IMR-90 (cell line): ENCODE measurements around the gene RANGRF. TPM values are rescaled to one million over a fixed set of nuclear protein-coding genes. Genes with fewer than 3 reads are reported as not detected.

Source experiments
- ATAC-seq: fragments of 200-7000 bp; cut with Tn5 transposase; 2 replicates; pipeline ENCODE4 v1.9.1; 2020; ENCODE audit warnings: low read depth, mild to moderate bottlenecking, moderate library complexity
- BruUV-seq: library from RNA; stranded (reverse); fragments of 400-500 nt; replicated peaks from 2 replicates; lab custom pipeline; 2021; lab: Mats Ljungman, UMichigan
- CTCF ChIA-PET: fragments of 300-600 bp; formaldehyde crosslinking; extraction: SDS; loops from one replicate; lab custom pipeline; 2021; ENCODE audit warnings: antibody characterized with exemption; lab: Yijun Ruan, JAX
- POLR2A ChIA-PET: fragments of 300-600 bp; sonication (Branson Sonifier 250); formaldehyde crosslinking; loops from one replicate; lab custom pipeline; 2022; ENCODE audit warnings: antibody characterized with exemption; ENCODE audit not compliant: unreplicated experiment; lab: Charles Lee
- DNase-seq: peaks from one replicate; pipeline ENCODE4 v3.0.0; 2013
- H2AFZ ChIP-seq: replicated peaks from 2 replicates; pipeline ENCODE3; 2013; ENCODE audit warnings: low read length, mild to moderate bottlenecking; ENCODE audit not compliant: poor library complexity
- H2AK5ac ChIP-seq: 2 replicates; pipeline ENCODE4 v1.6.1; 2013; ENCODE audit warnings: low read depth, low read length, inconsistent platforms
- H2AK9ac ChIP-seq: replicated peaks from 2 replicates; pipeline ENCODE3; 2013; ENCODE audit warnings: mild to moderate bottlenecking, low read depth, low read length, moderate library complexity; ENCODE audit not compliant: poor library complexity
- H2BK120ac ChIP-seq: 2 replicates; pipeline ENCODE4 v1.6.1; 2013; ENCODE audit warnings: low read depth, low read length, inconsistent platforms
- H2BK15ac ChIP-seq: 3 replicates; pipeline ENCODE4 v1.6.1; 2013; ENCODE audit warnings: low read depth, low read length, inconsistent platforms
- H2BK20ac ChIP-seq: 2 replicates; pipeline ENCODE4 v1.6.1; 2013; ENCODE audit warnings: low read depth, mild to moderate bottlenecking, inconsistent platforms, low read length, moderate library complexity
- H2BK5ac ChIP-seq: 2 replicates; pipeline ENCODE4 v1.6.1; 2013; ENCODE audit warnings: mild to moderate bottlenecking, low read depth, low read length, inconsistent platforms; ENCODE audit not compliant: poor library complexity, severe bottlenecking
- H3K14ac ChIP-seq: replicated peaks from 2 replicates; pipeline ENCODE4 v1.6.1; 2013; ENCODE audit warnings: low read depth, low read length, inconsistent platforms
- H3K18ac ChIP-seq: 2 replicates; pipeline ENCODE4 v1.6.1; 2013; ENCODE audit warnings: low read depth, low read length, control low read depth
- H3K23ac ChIP-seq: 2 replicates; pipeline ENCODE4 v1.6.1; 2013; ENCODE audit warnings: low read depth, low read length, inconsistent platforms
- H3K27ac ChIP-seq: 2 replicates; pipeline ENCODE4 v1.5.1; 2013; ENCODE audit warnings: mild to moderate bottlenecking, control low read depth, low read length; ENCODE audit not compliant: insufficient read depth
- H3K27me3 ChIP-seq: 2 replicates; pipeline ENCODE4 v1.6.1; 2013; ENCODE audit warnings: low read length; ENCODE audit not compliant: control insufficient read depth, insufficient read depth
- H3K36me3 ChIP-seq: 2 replicates; pipeline ENCODE4 v1.6.1; 2013; ENCODE audit warnings: low read length, mixed read lengths; ENCODE audit not compliant: control insufficient read depth, insufficient read depth
- H3K4ac ChIP-seq: 2 replicates; pipeline ENCODE4 v1.6.1; 2013; ENCODE audit warnings: low read depth, low read length, inconsistent platforms
- H3K4me1 ChIP-seq: 2 replicates; pipeline ENCODE4 v1.6.1; 2013; ENCODE audit warnings: low read length, mixed read lengths; ENCODE audit not compliant: control insufficient read depth, insufficient read depth
- H3K4me2 ChIP-seq: 2 replicates; pipeline ENCODE4 v1.6.1; 2013; ENCODE audit warnings: low read depth, mild to moderate bottlenecking, control low read depth, low read length, moderate library complexity
- H3K4me3 ChIP-seq: 2 replicates; pipeline ENCODE4 v1.5.1; 2013; ENCODE audit warnings: low read depth, mild to moderate bottlenecking, control low read depth, low read length, moderate library complexity; ENCODE audit not compliant: insufficient read depth
- H3K56ac ChIP-seq: 2 replicates; pipeline ENCODE4 v1.6.1; 2013; ENCODE audit warnings: low read length, inconsistent platforms; ENCODE audit not compliant: insufficient read depth; ENCODE audit errors: extremely low read depth
- H3K79me1 ChIP-seq, 2 experiments: 2 replicates each; pipeline ENCODE4 v1.6.1; 2013; ENCODE audit warnings: low read length in 2 of 2, inconsistent platforms in 1 of 2, low read depth in 1 of 2
- H3K9ac ChIP-seq: 2 replicates; pipeline ENCODE4 v1.6.1; 2013; ENCODE audit warnings: low read depth, low read length, control low read depth
- H3K9me1 ChIP-seq: 2 replicates; pipeline ENCODE4 v1.6.1; 2013; ENCODE audit warnings: low read length, inconsistent platforms; ENCODE audit not compliant: insufficient read depth
- H3K9me3 ChIP-seq: 2 replicates; pipeline ENCODE4 v1.6.1; 2013; ENCODE audit warnings: low read length; ENCODE audit not compliant: control insufficient read depth, insufficient read depth
- H4K20me1 ChIP-seq: 2 replicates; pipeline ENCODE4 v1.6.1; 2013; ENCODE audit warnings: low read length, inconsistent platforms; ENCODE audit not compliant: insufficient read depth
- H4K5ac ChIP-seq: 2 replicates; pipeline ENCODE4 v1.6.1; 2013; ENCODE audit warnings: mild to moderate bottlenecking, low read depth, low read length, control low read depth
- H4K8ac ChIP-seq, 2 experiments: 2 replicates each; pipeline ENCODE4 v1.6.1; 2013; ENCODE audit warnings: low read depth in 2 of 2, low read length in 2 of 2, control low read depth in 1 of 2, inconsistent platforms in 1 of 2
- H4K91ac ChIP-seq: 2 replicates; pipeline ENCODE4 v1.6.1; 2013; ENCODE audit warnings: low read depth, low read length, inconsistent platforms; ENCODE audit not compliant: insufficient read depth
- BHLHE40 ChIP-seq: fragments of 150-350 bp; IDR thresholded peaks from 2 replicates; pipeline ENCODE4 v1.6.1; 2016; ENCODE audit warnings: mild to moderate bottlenecking, low read depth, low read length
- CEBPB ChIP-seq: IDR thresholded peaks from 2 replicates; pipeline ENCODE4 v1.6.1; 2012; ENCODE audit warnings: low read depth, low read length, improper control_type of control experiment
- CHD1 ChIP-seq: IDR thresholded peaks from 2 replicates; pipeline ENCODE4 v1.6.1; 2012; ENCODE audit warnings: low read depth, low read length, improper control_type of control experiment
- CTCF ChIP-seq: conservative IDR thresholded peaks from 2 replicates; pipeline ENCODE4 v1.5.1; 2012; ENCODE audit warnings: mild to moderate bottlenecking, low read depth, low read length, improper control_type of control experiment
- FOS ChIP-seq: fragments of 150-350 bp; IDR thresholded peaks from 2 replicates; pipeline ENCODE4 v1.6.1; 2016; ENCODE audit warnings: low read depth, low read length
- MAFK ChIP-seq: IDR thresholded peaks from 2 replicates; pipeline ENCODE4 v1.6.1; 2012; ENCODE audit warnings: low read depth, low read length, improper control_type of control experiment
- MAZ ChIP-seq: IDR thresholded peaks from 2 replicates; pipeline ENCODE4 v1.6.1; 2012; ENCODE audit warnings: low read depth, mild to moderate bottlenecking, low read length, improper control_type of control experiment, moderate library complexity, borderline replicate concordance
- MXI1 ChIP-seq: IDR thresholded peaks from 2 replicates; pipeline ENCODE4 v1.6.1; 2012; ENCODE audit warnings: low read depth, mild to moderate bottlenecking, low read length, moderate library complexity, borderline replicate concordance
- NFE2L2 ChIP-seq: fragments of 150-350 bp; IDR thresholded peaks from 2 replicates; pipeline ENCODE4 v1.6.1; 2016; ENCODE audit warnings: low read depth, mild to moderate bottlenecking, low read length
- POLR2A ChIP-seq: IDR thresholded peaks from 2 replicates; pipeline ENCODE4 v1.6.1; 2012; ENCODE audit warnings: mild to moderate bottlenecking, low read depth, low read length
- RAD21 ChIP-seq: IDR thresholded peaks from 2 replicates; pipeline ENCODE4 v1.6.1; 2012; ENCODE audit warnings: low read length, improper control_type of control experiment
- RCOR1 ChIP-seq: IDR thresholded peaks from 2 replicates; pipeline ENCODE4 v1.6.1; 2012; ENCODE audit warnings: mild to moderate bottlenecking, low read length, improper control_type of control experiment; ENCODE audit not compliant: insufficient replicate concordance
- RFX5 ChIP-seq: IDR thresholded peaks from 2 replicates; pipeline ENCODE4 v1.8.0; 2012; ENCODE audit warnings: low read depth, mild to moderate bottlenecking, low read length, moderate library complexity
- SMC3 ChIP-seq: fragments of 150-350 bp; IDR thresholded peaks from 2 replicates; pipeline ENCODE4 v1.6.1; 2016; ENCODE audit warnings: low read depth, mild to moderate bottlenecking, antibody characterized with exemption, low read length, moderate library complexity
- USF2 ChIP-seq: fragments of 150-350 bp; IDR thresholded peaks from 2 replicates; pipeline ENCODE4 v1.6.1; 2017; ENCODE audit warnings: mild to moderate bottlenecking, antibody characterized with exemption, low read length, low read depth
- WGBS, 2 experiments: methylation state at CpG; one replicate each; pipeline versions ENCODE4 v1.1.5 to v1.1.7; 2013; ENCODE audit warnings: missing lambda C conversion rate in 2 of 2; ENCODE audit not compliant: insufficient read length in 1 of 2; ENCODE audit errors: extremely low coverage in 2 of 2; 5-methylcytosine and 5-hydroxymethylcytosine counted together
- dilution Hi-C: fragments of 300-500 bp; cut with HindIII; formaldehyde crosslinking; loops from one replicate; pipeline ENCODE4 v1.14.3; 2018; ENCODE audit warnings: low sequenced_read_pairs; ENCODE audit not compliant: unreplicated experiment
- in situ Hi-C: fragments of 300-500 bp; cut with MboI; formaldehyde crosslinking; loops from 3 replicates; pipeline ENCODE4 v1.14.3; 2019; ENCODE audit warnings: low sequenced_read_pairs, inconsistent platforms, mixed read lengths
- intact Hi-C: fragments of 100-400 bp; cut with micrococcal nuclease; formaldehyde crosslinking; loops from 2 replicates; pipeline ENCODE4 v1.10.0; 2022
- polyA plus RNA-seq, 3 experiments: library from polyadenylated mRNA; depleted of rRNA; stranded (reverse); fragments of >200 nt; gene quantifications; 2 replicates each; pipeline ENCODE4 v1.2.3, GENCODE V29; 2012; ENCODE audit warnings: low replicate concordance in 1 of 3
- total RNA-seq: library from RNA; depleted of rRNA; stranded (reverse); fragments of >200 nt; gene quantifications from 2 replicates; pipeline ENCODE4 v1.2.3, GENCODE V29; 2012

RANGRF gene
- total and polyA plus RNA-seq, 2 of the 4 experiments (the other 2 are of a cell fraction), result 19.5 to 36.6 TPM

- Histone ChIP-seq H3K56ac (no peak overlapping the region), H3K4me3 (no peak overlapping the region), H2AK9ac (no peak overlapping the region), H3K18ac (no peak overlapping the region), H3K23ac (no peak overlapping the region), H3K27me3 (peaks cover 72% of the 10 kb centered on the region), H3K9ac (no peak overlapping the region), H3K4me2 (no peak overlapping the region), H3K14ac (no peak overlapping the region), H4K5ac (no peak overlapping the region), H2BK120ac (no peak overlapping the region), H3K79me1 (no peaks in the 10 kb centered on the region), H2BK15ac (no peak overlapping the region), H4K91ac (no peak overlapping the region), H4K8ac (no peak overlapping the region), H2AFZ (no peak overlapping the region), H4K20me1 (no peaks in the 10 kb centered on the region), H3K27ac (no peak overlapping the region), H2BK5ac (no peak overlapping the region), H2AK5ac (no peak overlapping the region), H3K4ac (no peak overlapping the region), H2BK20ac (no peak overlapping the region), H3K9me3 (no peaks in the 10 kb centered on the region), H3K9me1 (no peaks in the 10 kb centered on the region), H3K4me1 (no peaks in the 10 kb centered on the region; the same call in 1 of the 2 replicates), H3K36me3 (no peaks in the 10 kb centered on the region)
- BruUV-seq, result no TSS peak
- CTCF ChIA-PET, result no interaction called here
- ATAC-seq, result no peak
- dilution Hi-C loops (no loop called here), in situ Hi-C loops (loop anchor here (25.0 kb wide), 1 partner anchor 226 kb away; the partner anchor contains the start of gene ALOX12B), intact Hi-C loops (no loop called here)
- no peak for DNase-seq
- POLR2A ChIA-PET, result no interaction called here
- no CpG with 5 or more reads among the region's 16 CpGs for WGBS, 2 experiments
- no peak for TF ChIP-seq POLR2A
- no peak for TF ChIP-seq MAZ
- TF ChIP-seq FOS, result no peak
- TF ChIP-seq NFE2L2, result no peak
- no peak for TF ChIP-seq CTCF
- no peak for TF ChIP-seq MXI1
- TF ChIP-seq CHD1, result no peak
- TF ChIP-seq SMC3, result no peak
- no peak for TF ChIP-seq RAD21
- no peak for TF ChIP-seq MAFK
- no peak for TF ChIP-seq USF2
- no peak for TF ChIP-seq BHLHE40
- no peak for TF ChIP-seq RFX5
- no peak for TF ChIP-seq CEBPB
- no peak for TF ChIP-seq RCOR1
Observed at GRCh38 chr17:8312726-8313600, 24.5 kb downstream of the RANGRF start.
